IMR-90 (cell line): ENCODE measurements around the gene FBXW11. TPM values are rescaled to one million over a fixed set of nuclear protein-coding genes. Genes with fewer than 3 reads are reported as not detected.

Source experiments
- ATAC-seq: fragments of 200-7000 bp; cut with Tn5 transposase; 2 replicates; pipeline ENCODE4 v1.9.1; 2020; ENCODE audit warnings: low read depth, mild to moderate bottlenecking, moderate library complexity
- BruUV-seq: library from RNA; stranded (reverse); fragments of 400-500 nt; replicated peaks from 2 replicates; lab custom pipeline; 2021; lab: Mats Ljungman, UMichigan
- CTCF ChIA-PET: fragments of 300-600 bp; formaldehyde crosslinking; extraction: SDS; loops from one replicate; lab custom pipeline; 2021; ENCODE audit warnings: antibody characterized with exemption; lab: Yijun Ruan, JAX
- POLR2A ChIA-PET: fragments of 300-600 bp; sonication (Branson Sonifier 250); formaldehyde crosslinking; loops from one replicate; lab custom pipeline; 2022; ENCODE audit warnings: antibody characterized with exemption; ENCODE audit not compliant: unreplicated experiment; lab: Charles Lee
- DNase-seq: peaks from one replicate; pipeline ENCODE4 v3.0.0; 2013
- H2AFZ ChIP-seq: replicated peaks from 2 replicates; pipeline ENCODE3; 2013; ENCODE audit warnings: low read length, mild to moderate bottlenecking; ENCODE audit not compliant: poor library complexity
- H2AK5ac ChIP-seq: 2 replicates; pipeline ENCODE4 v1.6.1; 2013; ENCODE audit warnings: low read depth, low read length, inconsistent platforms
- H2AK9ac ChIP-seq: replicated peaks from 2 replicates; pipeline ENCODE3; 2013; ENCODE audit warnings: mild to moderate bottlenecking, low read depth, low read length, moderate library complexity; ENCODE audit not compliant: poor library complexity
- H2BK120ac ChIP-seq: 2 replicates; pipeline ENCODE4 v1.6.1; 2013; ENCODE audit warnings: low read depth, low read length, inconsistent platforms
- H2BK15ac ChIP-seq: 3 replicates; pipeline ENCODE4 v1.6.1; 2013; ENCODE audit warnings: low read depth, low read length, inconsistent platforms
- H2BK20ac ChIP-seq: 2 replicates; pipeline ENCODE4 v1.6.1; 2013; ENCODE audit warnings: low read depth, mild to moderate bottlenecking, inconsistent platforms, low read length, moderate library complexity
- H2BK5ac ChIP-seq: 2 replicates; pipeline ENCODE4 v1.6.1; 2013; ENCODE audit warnings: mild to moderate bottlenecking, low read depth, low read length, inconsistent platforms; ENCODE audit not compliant: poor library complexity, severe bottlenecking
- H3K14ac ChIP-seq: replicated peaks from 2 replicates; pipeline ENCODE4 v1.6.1; 2013; ENCODE audit warnings: low read depth, low read length, inconsistent platforms
- H3K18ac ChIP-seq: 2 replicates; pipeline ENCODE4 v1.6.1; 2013; ENCODE audit warnings: low read depth, low read length, control low read depth
- H3K23ac ChIP-seq: 2 replicates; pipeline ENCODE4 v1.6.1; 2013; ENCODE audit warnings: low read depth, low read length, inconsistent platforms
- H3K27ac ChIP-seq: 2 replicates; pipeline ENCODE4 v1.5.1; 2013; ENCODE audit warnings: mild to moderate bottlenecking, control low read depth, low read length; ENCODE audit not compliant: insufficient read depth
- H3K27me3 ChIP-seq: 2 replicates; pipeline ENCODE4 v1.6.1; 2013; ENCODE audit warnings: low read length; ENCODE audit not compliant: control insufficient read depth, insufficient read depth
- H3K36me3 ChIP-seq: 2 replicates; pipeline ENCODE4 v1.6.1; 2013; ENCODE audit warnings: low read length, mixed read lengths; ENCODE audit not compliant: control insufficient read depth, insufficient read depth
- H3K4ac ChIP-seq: 2 replicates; pipeline ENCODE4 v1.6.1; 2013; ENCODE audit warnings: low read depth, low read length, inconsistent platforms
- H3K4me1 ChIP-seq: 2 replicates; pipeline ENCODE4 v1.6.1; 2013; ENCODE audit warnings: low read length, mixed read lengths; ENCODE audit not compliant: control insufficient read depth, insufficient read depth
- H3K4me2 ChIP-seq: 2 replicates; pipeline ENCODE4 v1.6.1; 2013; ENCODE audit warnings: low read depth, mild to moderate bottlenecking, control low read depth, low read length, moderate library complexity
- H3K4me3 ChIP-seq: 2 replicates; pipeline ENCODE4 v1.5.1; 2013; ENCODE audit warnings: low read depth, mild to moderate bottlenecking, control low read depth, low read length, moderate library complexity; ENCODE audit not compliant: insufficient read depth
- H3K56ac ChIP-seq: 2 replicates; pipeline ENCODE4 v1.6.1; 2013; ENCODE audit warnings: low read length, inconsistent platforms; ENCODE audit not compliant: insufficient read depth; ENCODE audit errors: extremely low read depth
- H3K79me1 ChIP-seq, 2 experiments: 2 replicates each; pipeline ENCODE4 v1.6.1; 2013; ENCODE audit warnings: low read length in 2 of 2, inconsistent platforms in 1 of 2, low read depth in 1 of 2
- H3K9ac ChIP-seq: 2 replicates; pipeline ENCODE4 v1.6.1; 2013; ENCODE audit warnings: low read depth, low read length, control low read depth
- H3K9me1 ChIP-seq: 2 replicates; pipeline ENCODE4 v1.6.1; 2013; ENCODE audit warnings: low read length, inconsistent platforms; ENCODE audit not compliant: insufficient read depth
- H3K9me3 ChIP-seq: 2 replicates; pipeline ENCODE4 v1.6.1; 2013; ENCODE audit warnings: low read length; ENCODE audit not compliant: control insufficient read depth, insufficient read depth
- H4K20me1 ChIP-seq: 2 replicates; pipeline ENCODE4 v1.6.1; 2013; ENCODE audit warnings: low read length, inconsistent platforms; ENCODE audit not compliant: insufficient read depth
- H4K5ac ChIP-seq: 2 replicates; pipeline ENCODE4 v1.6.1; 2013; ENCODE audit warnings: mild to moderate bottlenecking, low read depth, low read length, control low read depth
- H4K8ac ChIP-seq, 2 experiments: 2 replicates each; pipeline ENCODE4 v1.6.1; 2013; ENCODE audit warnings: low read depth in 2 of 2, low read length in 2 of 2, control low read depth in 1 of 2, inconsistent platforms in 1 of 2
- H4K91ac ChIP-seq: 2 replicates; pipeline ENCODE4 v1.6.1; 2013; ENCODE audit warnings: low read depth, low read length, inconsistent platforms; ENCODE audit not compliant: insufficient read depth
- CEBPB ChIP-seq: IDR thresholded peaks from 2 replicates; pipeline ENCODE4 v1.6.1; 2012; ENCODE audit warnings: low read depth, low read length, improper control_type of control experiment
- CHD1 ChIP-seq: IDR thresholded peaks from 2 replicates; pipeline ENCODE4 v1.6.1; 2012; ENCODE audit warnings: low read depth, low read length, improper control_type of control experiment
- MAZ ChIP-seq: IDR thresholded peaks from 2 replicates; pipeline ENCODE4 v1.6.1; 2012; ENCODE audit warnings: low read depth, mild to moderate bottlenecking, low read length, improper control_type of control experiment, moderate library complexity, borderline replicate concordance
- MXI1 ChIP-seq: IDR thresholded peaks from 2 replicates; pipeline ENCODE4 v1.6.1; 2012; ENCODE audit warnings: low read depth, mild to moderate bottlenecking, low read length, moderate library complexity, borderline replicate concordance
- RFX5 ChIP-seq: IDR thresholded peaks from 2 replicates; pipeline ENCODE4 v1.8.0; 2012; ENCODE audit warnings: low read depth, mild to moderate bottlenecking, low read length, moderate library complexity
- WGBS, 2 experiments: methylation state at CpG; one replicate each; pipeline versions ENCODE4 v1.1.5 to v1.1.7; 2013; ENCODE audit warnings: missing lambda C conversion rate in 2 of 2; ENCODE audit not compliant: insufficient read length in 1 of 2; ENCODE audit errors: extremely low coverage in 2 of 2; 5-methylcytosine and 5-hydroxymethylcytosine counted together
- dilution Hi-C: fragments of 300-500 bp; cut with HindIII; formaldehyde crosslinking; loops from one replicate; pipeline ENCODE4 v1.14.3; 2018; ENCODE audit warnings: low sequenced_read_pairs; ENCODE audit not compliant: unreplicated experiment
- in situ Hi-C: fragments of 300-500 bp; cut with MboI; formaldehyde crosslinking; loops from 3 replicates; pipeline ENCODE4 v1.14.3; 2019; ENCODE audit warnings: low sequenced_read_pairs, inconsistent platforms, mixed read lengths
- intact Hi-C: fragments of 100-400 bp; cut with micrococcal nuclease; formaldehyde crosslinking; loops from 2 replicates; pipeline ENCODE4 v1.10.0; 2022
- polyA plus RNA-seq, 3 experiments: library from polyadenylated mRNA; depleted of rRNA; stranded (reverse); fragments of >200 nt; gene quantifications; 2 replicates each; pipeline ENCODE4 v1.2.3, GENCODE V29; 2012; ENCODE audit warnings: low replicate concordance in 1 of 3
- total RNA-seq: library from RNA; depleted of rRNA; stranded (reverse); fragments of >200 nt; gene quantifications from 2 replicates; pipeline ENCODE4 v1.2.3, GENCODE V29; 2012

The FBXW11 gene
- total and polyA plus RNA-seq, 2 of the 4 experiments (the other 2 are of a cell fraction) = 34.3 to 97.1 TPM

DNA sequence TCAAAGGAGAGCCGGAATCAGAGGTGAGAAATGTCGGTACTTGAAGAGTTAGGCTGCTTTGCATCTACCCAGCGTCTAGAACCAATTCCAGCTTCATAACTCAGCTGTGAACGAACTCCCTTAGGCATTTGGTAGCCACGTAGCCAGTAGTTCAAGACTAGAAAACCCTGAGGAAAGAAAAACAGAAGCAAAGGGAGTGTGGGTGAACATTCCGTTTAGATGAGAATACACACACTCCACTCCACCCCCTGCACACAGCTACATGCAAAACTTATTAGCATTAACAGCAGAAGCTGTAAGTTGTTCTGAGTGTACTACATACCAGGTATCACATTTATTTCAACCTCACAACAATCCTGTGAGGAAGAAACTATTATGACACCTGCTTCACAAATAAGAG, 142.5 kb downstream of the FBXW11 start:
- Histone ChIP-seq H2BK5ac (peak overlapping the region; percentile 64), H4K20me1 (no peaks in the 10 kb centered on the region; the same call in 1 of the 2 replicates), H3K14ac (no peak overlapping the region), H2BK120ac (no peak overlapping the region), H2AFZ (no peak overlapping the region), H3K23ac (no peak overlapping the region), H3K9ac (no peak overlapping the region), H3K36me3 (peaks cover 7% of the 10 kb centered on the region), H3K27ac (no peak overlapping the region), H2AK5ac (no peak overlapping the region), H3K4me1 (peaks cover 4% of the 10 kb centered on the region; the same call in 1 of the 2 replicates), H4K8ac (0 out of 4 replicates have a peak overlapping the region, but pooled peaks of 1 of the 2 experiments have one; percentile 19), H2BK20ac (no peak overlapping the region), H3K4ac (no peak overlapping the region; the same call in 1 of the 2 replicates), H3K4me2 (peak overlapping the region; percentile 74; the same call in 1 of the 2 replicates), H3K18ac (no peak overlapping the region), H4K5ac (no peak overlapping the region), H4K91ac (no peak overlapping the region), H3K56ac (no peak overlapping the region), H3K79me1 (peaks cover 19 to 22% of the 10 kb centered on the region in 2 experiments; a peak in 3 of 4 replicates), H3K9me3 (no peaks in the 10 kb centered on the region), H2BK15ac (no peak overlapping the region), H3K9me1 (peaks cover 3% of the 10 kb centered on the region; the same call in 1 of the 2 replicates), H2AK9ac (peak overlapping the region; percentile 13), H3K4me3 (no peak overlapping the region), H3K27me3 (no peaks in the 10 kb centered on the region)
- BruUV-seq = no TSS peak
- dilution Hi-C loops = no loop called here
- ChIA-PET POLR2A (no interaction called here), CTCF (no interaction called here)
- in situ Hi-C loops = loop anchor here (25.0 kb wide), 1 partner anchor 427 kb away; no protein-coding TSS in a partner anchor
- ATAC-seq (peak; percentile 94), DNase-seq (peak; percentile 84)
- no CpG with 5 or more reads among the region's 6 CpGs for WGBS, 2 experiments
- TF ChIP-seq MXI1 (no peak), MAZ (no peak), CEBPB (no peak), CHD1 (no peak), RFX5 (no peak)
- intact Hi-C loops = no loop called here
